GM12892 (cell line): ENCODE data around the gene SUN1.

Experiments
- POLR2A ChIP-seq: IDR thresholded peaks from 2 replicates; pipeline ENCODE4 v1.6.1; 2011; ENCODE audit warnings: low read depth, low read length, control low read depth
- POLR2AphosphoS5 ChIP-seq: IDR thresholded peaks from 2 replicates; pipeline ENCODE4 v1.6.1; 2011; ENCODE audit warnings: low read depth, low read length, control low read depth
- TAF1 ChIP-seq: IDR thresholded peaks from 2 replicates; pipeline ENCODE4 v1.6.1; 2011; ENCODE audit warnings: low read depth, mild to moderate bottlenecking, control low read depth, low read length, borderline replicate concordance

DNA sequence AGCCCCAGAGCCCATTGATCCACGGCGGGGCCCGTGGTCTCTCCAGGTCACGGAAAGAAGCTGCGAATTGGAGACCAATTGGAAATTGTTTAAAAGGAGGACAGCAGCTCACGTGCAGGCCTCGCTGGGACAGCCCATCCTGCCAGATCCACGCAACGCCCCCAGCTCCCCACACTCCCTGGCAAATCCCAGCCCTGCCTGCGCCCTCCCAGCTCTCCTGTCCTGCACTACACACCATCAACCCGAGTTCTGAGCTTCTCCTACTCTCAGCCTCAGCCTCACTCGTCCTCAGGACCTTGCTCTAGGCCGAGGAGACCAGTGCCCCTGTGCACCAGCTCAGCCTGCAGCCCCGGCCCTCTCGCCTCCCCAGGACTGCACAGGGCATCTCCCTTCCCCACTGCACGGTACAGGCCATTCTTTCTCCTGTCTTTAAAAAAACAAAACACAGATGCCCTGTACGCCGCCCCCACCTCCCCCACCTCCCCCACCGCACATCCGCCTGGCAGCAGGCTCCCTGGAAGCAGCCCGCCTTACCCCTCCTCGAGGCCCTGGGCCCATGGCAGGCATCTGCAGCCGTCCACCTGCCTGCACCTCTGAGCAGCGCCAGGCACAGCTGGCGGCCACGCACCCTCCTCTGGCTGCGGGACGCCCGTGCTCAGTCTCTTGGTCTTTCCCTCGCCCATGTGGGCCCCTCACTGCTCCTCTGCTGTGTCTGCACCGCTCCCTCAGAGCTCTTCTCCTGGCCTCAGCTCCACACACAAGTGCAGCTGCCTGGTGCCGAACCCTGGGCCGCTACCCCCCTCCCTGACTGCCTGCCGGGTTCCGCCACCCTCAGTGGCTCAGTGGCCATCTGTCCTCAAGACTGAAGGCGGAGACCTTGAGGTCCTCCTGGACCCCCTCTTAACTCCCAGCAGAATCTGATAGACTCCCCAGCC, 48.5 kb upstream of the SUN1 start:
- TF ChIP-seq POLR2AphosphoS5, result no peak
- TF ChIP-seq POLR2A, result no peak
- TF ChIP-seq TAF1, result no peak
